Measurements from ENCODE around the gene LPP. TPM values are rescaled to one million over a fixed set of nuclear protein-coding genes. Genes with fewer than 3 reads are reported as not detected.

LPP gene
- total and polyA plus RNA-seq, 10 of the 15 experiments (the other 5 are each of a cell fraction or from before 2014, with no cell fraction given): under 0.01 to 0.62 (median 0.03) TPM

- TF ChIP-seq CEBPZ (IDR thresholded peaks at IDR 0.05; ENCODE audit: low read depth, low read length) (no peak), NFYB (IDR thresholded peaks at IDR 0.05; ENCODE audit: insufficient read depth, low read depth, low read length) (no peak), SKIL (IDR thresholded peaks at IDR 0.05; ENCODE audit: low read depth, poor library complexity, severe bottlenecking) (no peak)
Observed at GRCh38 chr3:188220988-188221818, 67.2 kb downstream of the LPP start (continued).

GRCh38 chr3:188223936-188224335, 70.0 kb downstream of the LPP start:
- Histone ChIP-seq H3K27ac (ENCODE audit: control insufficient read depth, insufficient read depth) (no peak overlapping the region), H3K9me3 (replicated peaks; ENCODE audit: control insufficient read depth, insufficient read depth, low read length) (no peaks in the 10 kb centered on the region), H3K36me3 (ENCODE audit: control insufficient read depth in 2 of 2, insufficient read depth in 2 of 2, low read length in 1 of 2) (no peaks in the 10 kb centered on the region), H2AFZ (ENCODE audit: control insufficient read depth, low read depth, low read length) (no peak overlapping the region), H3K9ac (ENCODE audit: control insufficient read depth, insufficient read depth, low read length) (no peak overlapping the region), H3K4me1 (ENCODE audit: control insufficient read depth, insufficient read depth, low read length) (no peaks in the 10 kb centered on the region), H3K4me2 (ENCODE audit: control insufficient read depth, insufficient read depth) (no peak overlapping the region), H4K20me1 (ENCODE audit: control insufficient read depth, insufficient read depth) (no peaks in the 10 kb centered on the region), H3K79me2 (ENCODE audit: control insufficient read depth, insufficient read depth, low read length) (no peaks in the 10 kb centered on the region), H3K27me3 (replicated peaks in 1 of 2; ENCODE audit: control insufficient read depth in 2 of 2, insufficient read depth in 2 of 2, low read length in 1 of 2) (peaks cover 1 to 3% of the 10 kb centered on the region in 2 experiments; a peak in 3 of 4 replicates), H3K4me3 (no peak overlapping the region)
- FAIRE-seq: no peak
- ChIA-PET CTCF (interaction anchor here (1.2 to 1.5 kb wide), 2 partner anchors 20 to 483 kb away, joined by 3 to 5 read pairs; no protein-coding TSS in a partner anchor), RAD21 (ENCODE audit: unreplicated experiment) (no interaction called here), SMC1A (ENCODE audit: uncharacterized antibody, unreplicated experiment) (no interaction called here), POLR2A (no interaction called here)
- intact Hi-C loops (cut with micrococcal nuclease; ENCODE audit: unreplicated experiment) (no loop called here), in situ Hi-C loops (cut with MboI) (no loop called here)
- no peak for DNase-seq (ENCODE audit: low read depth, low spot score)
- WGBS (ENCODE audit: insufficient coverage, insufficient replicate concordance, low lambda C conversion rate, missing lambda C conversion rate): 5% methylated on average over 3 of the region's 3 CpGs
- no TSS peak for BruUV-seq (replicated peaks)
- no peak for ATAC-seq
- TF ChIP-seq USF1 (IDR thresholded peaks at IDR 0.05; ENCODE audit: borderline replicate concordance, extremely low read length, insufficient read depth, low read depth, low read length): no peak
- no peak for TF ChIP-seq YY1 (IDR thresholded peaks at IDR 0.05; ENCODE audit: low read depth, low read length)
- no peak for TF ChIP-seq PBX3 (IDR thresholded peaks at IDR 0.05; ENCODE audit: insufficient replicate concordance, low read depth, low read length)
- TF ChIP-seq NR2C1 (IDR thresholded peaks at IDR 0.05): no peak
- TF ChIP-seq SMAD1 (IDR thresholded peaks at IDR 0.05; ENCODE audit: low read depth, partially characterized antibody): no peak
- TF ChIP-seq TCF3 (IDR thresholded peaks at IDR 0.05; ENCODE audit: borderline replicate concordance, insufficient read depth, low read depth, low read length): no peak

Data from GM12878 (cell line).